ENCODE results near the gene SCUBE2.

DNA sequence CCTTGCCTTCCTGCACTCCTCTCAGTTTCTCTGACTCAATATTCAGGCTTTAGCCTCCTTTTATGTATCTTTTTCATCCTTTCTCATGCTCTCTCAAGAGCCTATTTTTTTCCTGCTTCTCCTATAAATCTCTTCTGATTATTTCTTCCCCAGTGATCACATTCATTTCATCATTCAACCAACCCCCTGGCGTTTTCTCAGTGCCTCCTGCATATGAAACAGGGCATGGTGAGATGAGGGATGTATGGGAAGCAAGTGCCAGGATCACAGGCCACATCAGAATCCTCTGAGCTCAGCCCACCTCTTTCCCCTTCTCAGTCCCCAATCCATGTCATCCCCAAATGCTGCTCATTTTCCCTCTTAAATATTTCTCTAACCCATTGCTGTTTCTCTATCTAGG, 48.9 kb downstream of the SCUBE2 start:
- TF ChIP-seq, protein P1, sequence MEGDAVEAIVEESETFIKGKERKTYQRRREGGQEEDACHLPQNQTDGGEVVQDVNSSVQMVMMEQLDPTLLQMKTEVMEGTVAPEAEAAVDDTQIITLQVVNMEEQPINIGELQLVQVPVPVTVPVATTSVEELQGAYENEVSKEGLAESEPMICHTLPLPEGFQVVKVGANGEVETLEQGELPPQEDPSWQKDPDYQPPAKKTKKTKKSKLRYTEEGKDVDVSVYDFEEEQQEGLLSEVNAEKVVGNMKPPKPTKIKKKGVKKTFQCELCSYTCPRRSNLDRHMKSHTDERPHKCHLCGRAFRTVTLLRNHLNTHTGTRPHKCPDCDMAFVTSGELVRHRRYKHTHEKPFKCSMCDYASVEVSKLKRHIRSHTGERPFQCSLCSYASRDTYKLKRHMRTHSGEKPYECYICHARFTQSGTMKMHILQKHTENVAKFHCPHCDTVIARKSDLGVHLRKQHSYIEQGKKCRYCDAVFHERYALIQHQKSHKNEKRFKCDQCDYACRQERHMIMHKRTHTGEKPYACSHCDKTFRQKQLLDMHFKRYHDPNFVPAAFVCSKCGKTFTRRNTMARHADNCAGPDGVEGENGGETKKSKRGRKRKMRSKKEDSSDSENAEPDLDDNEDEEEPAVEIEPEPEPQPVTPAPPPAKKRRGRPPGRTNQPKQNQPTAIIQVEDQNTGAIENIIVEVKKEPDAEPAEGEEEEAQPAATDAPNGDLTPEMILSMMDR (IDR thresholded peaks at IDR 0.05 in 4 of 5, conservative IDR thresholded peaks at IDR 0.05 in 1 of 5), result no peak
- TF ChIP-seq POLR2A (IDR thresholded peaks at IDR 0.05), result no peak
